ENCODE results near the gene FKBP7. TPM values are rescaled to one million over a fixed set of nuclear protein-coding genes. Genes with fewer than 3 reads are reported as not detected.
A peak's percentile ranks its signal among the peaks of the same experiment; 100 is the strongest.

Gene FKBP7
- total RNA-seq = 1 to 10 TPM; 4.1 to 5.7 TPM
- polyA plus RNA-seq = 10 to 100 TPM in 1 of 2 donors, 1 to 10 TPM in 1; 2.8 to 10.4 TPM

GRCh38 chr2:178478439-178479274 lies at the start of gene FKBP7:
FKBP7 (minus strand) TSS chr2:178478600; CDS start chr2:178478499, 101 bp downstream.
- under 1% methylated on average over 56 of the region's 56 CpGs for WGBS
- DNase-seq (ENCODE audit: low spot score) = peak; percentile 86
- Histone ChIP-seq H3K27me3 (ENCODE audit: control insufficient read depth in 4 of 4, insufficient read depth in 4 of 4, low read length in 3 of 4) (no peaks in the 10 kb centered on the region), H3K4me1 (ENCODE audit: control insufficient read depth in 4 of 4, insufficient read depth in 4 of 4, low read length in 3 of 4) (peaks cover 7 to 44% (median 27%) of the 10 kb centered on the region in 4 donors), H3K4me3 (ENCODE audit: low read depth in 1 of 3, low read length in 3 of 3) (peak within 1 kb of the TSS; percentile 74 to 95 (median 89)), H3K9ac (ENCODE audit: low read depth in 1 of 2, low read length in 2 of 2) (peak within 1 kb of the TSS; percentile 82 to 96), H3K36me3 (ENCODE audit: control insufficient read depth in 4 of 4, insufficient read depth in 3 of 4, low read depth in 1 of 4, low read length in 3 of 4) (no peaks in the 10 kb centered on the region), H3K9me3 (ENCODE audit: control insufficient read depth in 4 of 4, low read length in 3 of 4) (no peaks in the 10 kb centered on the region), H3K27ac (ENCODE audit: low read depth in 1 of 2, low read length in 2 of 2) (peak within 1 kb of the TSS; percentile 93 to 96)
- TF ChIP-seq, protein P1, sequence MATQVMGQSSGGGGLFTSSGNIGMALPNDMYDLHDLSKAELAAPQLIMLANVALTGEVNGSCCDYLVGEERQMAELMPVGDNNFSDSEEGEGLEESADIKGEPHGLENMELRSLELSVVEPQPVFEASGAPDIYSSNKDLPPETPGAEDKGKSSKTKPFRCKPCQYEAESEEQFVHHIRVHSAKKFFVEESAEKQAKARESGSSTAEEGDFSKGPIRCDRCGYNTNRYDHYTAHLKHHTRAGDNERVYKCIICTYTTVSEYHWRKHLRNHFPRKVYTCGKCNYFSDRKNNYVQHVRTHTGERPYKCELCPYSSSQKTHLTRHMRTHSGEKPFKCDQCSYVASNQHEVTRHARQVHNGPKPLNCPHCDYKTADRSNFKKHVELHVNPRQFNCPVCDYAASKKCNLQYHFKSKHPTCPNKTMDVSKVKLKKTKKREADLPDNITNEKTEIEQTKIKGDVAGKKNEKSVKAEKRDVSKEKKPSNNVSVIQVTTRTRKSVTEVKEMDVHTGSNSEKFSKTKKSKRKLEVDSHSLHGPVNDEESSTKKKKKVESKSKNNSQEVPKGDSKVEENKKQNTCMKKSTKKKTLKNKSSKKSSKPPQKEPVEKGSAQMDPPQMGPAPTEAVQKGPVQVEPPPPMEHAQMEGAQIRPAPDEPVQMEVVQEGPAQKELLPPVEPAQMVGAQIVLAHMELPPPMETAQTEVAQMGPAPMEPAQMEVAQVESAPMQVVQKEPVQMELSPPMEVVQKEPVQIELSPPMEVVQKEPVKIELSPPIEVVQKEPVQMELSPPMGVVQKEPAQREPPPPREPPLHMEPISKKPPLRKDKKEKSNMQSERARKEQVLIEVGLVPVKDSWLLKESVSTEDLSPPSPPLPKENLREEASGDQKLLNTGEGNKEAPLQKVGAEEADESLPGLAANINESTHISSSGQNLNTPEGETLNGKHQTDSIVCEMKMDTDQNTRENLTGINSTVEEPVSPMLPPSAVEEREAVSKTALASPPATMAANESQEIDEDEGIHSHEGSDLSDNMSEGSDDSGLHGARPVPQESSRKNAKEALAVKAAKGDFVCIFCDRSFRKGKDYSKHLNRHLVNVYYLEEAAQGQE (IDR thresholded peaks at IDR 0.05) = peak; percentile 30
- TF ChIP-seq RAD21 (IDR thresholded peaks at IDR 0.05) (peak; percentile 77 to 81), RXRA (IDR thresholded peaks at IDR 0.05) (peak in 1 of 2 donors; percentile 12), ATF3 (IDR thresholded peaks at IDR 0.05) (no peak), TAF1 (conservative IDR thresholded peaks at IDR 0.05) (peak; percentile 38), HNF4A (conservative IDR thresholded peaks at IDR 0.05) (peak; percentile 23 to 41), HNF4G (IDR thresholded peaks at IDR 0.05) (no peak), GABPA (IDR thresholded peaks at IDR 0.05 in 1 of 2, conservative IDR thresholded peaks at IDR 0.05 in 1 of 2) (no peak), FOXA1 (IDR thresholded peaks at IDR 0.05) (peak; percentile 31), JUND (IDR thresholded peaks at IDR 0.05) (no peak), FOXA2 (IDR thresholded peaks at IDR 0.05) (no peak), NR2F2 (IDR thresholded peaks at IDR 0.05) (no peak), CTCF (IDR thresholded peaks at IDR 0.05; ENCODE audit: low read depth, low read length, missing input control) (peak; percentile 74), MAX (IDR thresholded peaks at IDR 0.05) (no peak), YY1 (IDR thresholded peaks at IDR 0.05) (peak; percentile 79), EGR1 (IDR thresholded peaks at IDR 0.05; ENCODE audit: low read depth in 2 of 2) (no peak), SP1 (IDR thresholded peaks at IDR 0.05) (peak; percentile 33)
- TF ChIP-seq, protein P2, sequence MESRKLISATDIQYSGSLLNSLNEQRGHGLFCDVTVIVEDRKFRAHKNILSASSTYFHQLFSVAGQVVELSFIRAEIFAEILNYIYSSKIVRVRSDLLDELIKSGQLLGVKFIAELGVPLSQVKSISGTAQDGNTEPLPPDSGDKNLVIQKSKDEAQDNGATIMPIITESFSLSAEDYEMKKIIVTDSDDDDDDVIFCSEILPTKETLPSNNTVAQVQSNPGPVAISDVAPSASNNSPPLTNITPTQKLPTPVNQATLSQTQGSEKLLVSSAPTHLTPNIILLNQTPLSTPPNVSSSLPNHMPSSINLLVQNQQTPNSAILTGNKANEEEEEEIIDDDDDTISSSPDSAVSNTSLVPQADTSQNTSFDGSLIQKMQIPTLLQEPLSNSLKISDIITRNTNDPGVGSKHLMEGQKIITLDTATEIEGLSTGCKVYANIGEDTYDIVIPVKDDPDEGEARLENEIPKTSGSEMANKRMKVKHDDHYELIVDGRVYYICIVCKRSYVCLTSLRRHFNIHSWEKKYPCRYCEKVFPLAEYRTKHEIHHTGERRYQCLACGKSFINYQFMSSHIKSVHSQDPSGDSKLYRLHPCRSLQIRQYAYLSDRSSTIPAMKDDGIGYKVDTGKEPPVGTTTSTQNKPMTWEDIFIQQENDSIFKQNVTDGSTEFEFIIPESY (IDR thresholded peaks at IDR 0.05) = no peak

Data from liver (tissue), 9 donors.